DOHH2 (cell line): ENCODE data around the gene LRMDA.

Experiments used
- H3F3A ChIP-seq: fragments of 200-600 bp; sonication (generic), shearing (Covaris generic); 2 replicates; pipeline ENCODE4 v1.6.0; 2016; ENCODE audit warnings: antibody characterized with exemption, mild to moderate bottlenecking; ENCODE audit not compliant: control insufficient read depth, insufficient read depth
- H3K27ac ChIP-seq: fragments of 200-600 bp; sonication (generic); 2 replicates; pipeline ENCODE4 v1.5.1; 2014; ENCODE audit warnings: low read depth, mild to moderate bottlenecking, low read length, moderate library complexity
- H3K27me3 ChIP-seq: fragments of 200-600 bp; sonication (generic); 2 replicates; pipeline ENCODE4 v1.6.1; 2014; ENCODE audit warnings: mild to moderate bottlenecking, low read length, mixed read lengths; ENCODE audit not compliant: control insufficient read depth
- H3K36me3 ChIP-seq: fragments of 200-600 bp; sonication (generic); 2 replicates; pipeline ENCODE4 v1.6.1; 2014; ENCODE audit warnings: mild to moderate bottlenecking, low read length, moderate library complexity, mixed read lengths; ENCODE audit not compliant: control insufficient read depth
- H3K4me1 ChIP-seq: fragments of 200-600 bp; sonication (generic); 2 replicates; pipeline ENCODE4 v1.6.1; 2014; ENCODE audit warnings: mild to moderate bottlenecking, low read length, mixed read lengths; ENCODE audit not compliant: control insufficient read depth
- H3K4me2 ChIP-seq: fragments of 200-600 bp; sonication (generic); 2 replicates; pipeline ENCODE4 v1.6.0; 2014; ENCODE audit warnings: mild to moderate bottlenecking, low read length, moderate library complexity
- H3K4me3 ChIP-seq: fragments of 200-600 bp; sonication (generic); 2 replicates; pipeline ENCODE4 v1.5.1; 2014; ENCODE audit warnings: mild to moderate bottlenecking, low read length, mixed read lengths
- H3K79me2 ChIP-seq: fragments of 200-600 bp; sonication (generic); 2 replicates; pipeline ENCODE4 v1.6.1; 2014; ENCODE audit warnings: mild to moderate bottlenecking, low read length, mixed read lengths; ENCODE audit not compliant: control insufficient read depth
- H3K9me2 ChIP-seq: fragments of 200-600 bp; sonication (generic); replicated peaks from 2 replicates; pipeline ENCODE4 v1.6.1; 2014; ENCODE audit warnings: mild to moderate bottlenecking, low read length, mixed read lengths; ENCODE audit not compliant: control insufficient read depth
- H3K9me3 ChIP-seq: fragments of 200-600 bp; sonication (generic); 2 replicates; pipeline ENCODE4 v1.6.1; 2014; ENCODE audit warnings: antibody characterized with exemption, low read length, mixed read lengths; ENCODE audit not compliant: control insufficient read depth, insufficient read depth
- H4K20me1 ChIP-seq: fragments of 200-600 bp; sonication (generic); 2 replicates; pipeline ENCODE4 v1.6.0; 2014; ENCODE audit warnings: low read depth, mild to moderate bottlenecking, antibody characterized with exemption, low read length, moderate library complexity; ENCODE audit not compliant: control insufficient read depth, insufficient read depth
- EZH2phosphoT487 ChIP-seq: fragments of 200-600 bp; sonication (generic); IDR thresholded peaks from 2 replicates; pipeline ENCODE4 v1.6.1; 2017; ENCODE audit warnings: borderline replicate concordance, mild to moderate bottlenecking, antibody characterized with exemption, low read length, moderate library complexity, mixed read lengths
- TF ChIP-seq, protein P1 (sequence below): fragments of 200-600 bp; sonication (generic); IDR thresholded peaks from one replicate; pipeline ENCODE4 v1.5.1; 2014; ENCODE audit warnings: antibody characterized with exemption, mild to moderate bottlenecking, low read depth, low read length; ENCODE audit not compliant: poor library complexity, severe bottlenecking

LRMDA gene

DNA sequence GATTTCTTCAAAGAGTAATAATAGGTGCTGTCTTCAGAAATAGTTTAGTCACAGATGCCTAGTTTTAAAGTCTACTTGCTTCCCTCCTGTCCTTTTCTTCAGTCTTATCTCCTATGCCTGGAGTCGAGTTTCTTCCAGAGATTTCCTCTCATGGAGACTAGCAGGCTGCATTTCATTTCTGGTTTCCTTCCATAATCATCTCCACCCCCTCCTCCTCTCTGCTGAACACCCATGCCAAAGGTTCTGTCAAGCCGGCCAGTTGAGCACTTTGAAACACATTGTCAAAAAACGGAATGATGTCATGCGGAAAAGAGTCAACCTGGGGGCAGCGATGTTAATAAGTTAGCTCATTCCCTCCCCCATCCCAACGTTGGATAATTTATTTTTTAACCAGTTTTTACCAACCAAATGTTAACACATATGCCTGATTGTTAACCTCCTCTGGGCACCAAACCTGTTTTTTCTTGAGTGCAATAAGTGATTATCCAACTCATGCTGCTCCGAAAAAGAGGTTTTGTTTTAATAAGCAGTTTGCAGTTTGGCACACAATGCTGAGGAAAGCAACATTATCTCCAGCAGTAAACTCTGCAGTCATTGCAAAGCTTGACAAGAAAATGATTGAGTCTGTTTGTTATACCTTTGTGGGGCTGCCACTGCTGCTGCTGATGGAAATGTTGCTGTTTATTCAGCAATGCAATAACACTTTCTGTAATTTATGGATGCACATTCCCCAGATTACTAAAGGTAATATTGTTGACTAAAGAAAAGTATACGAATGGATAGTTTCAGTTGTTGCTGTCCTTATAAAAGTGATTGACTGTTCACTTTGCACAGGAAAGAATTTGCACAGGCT, 161.6 kb downstream of the LRMDA start:
- H3K36me3 ChIP-seq: no peaks in the 10 kb centered on the region
- no peak overlapping the region for H3K4me2 ChIP-seq
- H4K20me1 ChIP-seq: no peaks in the 10 kb centered on the region
- H3K4me3 ChIP-seq: no peak overlapping the region
- no peaks in the 10 kb centered on the region for H3K4me1 ChIP-seq
- no peak overlapping the region for H3K27ac ChIP-seq
- no peak for TF ChIP-seq EZH2phosphoT487
- TF ChIP-seq, protein P1, sequence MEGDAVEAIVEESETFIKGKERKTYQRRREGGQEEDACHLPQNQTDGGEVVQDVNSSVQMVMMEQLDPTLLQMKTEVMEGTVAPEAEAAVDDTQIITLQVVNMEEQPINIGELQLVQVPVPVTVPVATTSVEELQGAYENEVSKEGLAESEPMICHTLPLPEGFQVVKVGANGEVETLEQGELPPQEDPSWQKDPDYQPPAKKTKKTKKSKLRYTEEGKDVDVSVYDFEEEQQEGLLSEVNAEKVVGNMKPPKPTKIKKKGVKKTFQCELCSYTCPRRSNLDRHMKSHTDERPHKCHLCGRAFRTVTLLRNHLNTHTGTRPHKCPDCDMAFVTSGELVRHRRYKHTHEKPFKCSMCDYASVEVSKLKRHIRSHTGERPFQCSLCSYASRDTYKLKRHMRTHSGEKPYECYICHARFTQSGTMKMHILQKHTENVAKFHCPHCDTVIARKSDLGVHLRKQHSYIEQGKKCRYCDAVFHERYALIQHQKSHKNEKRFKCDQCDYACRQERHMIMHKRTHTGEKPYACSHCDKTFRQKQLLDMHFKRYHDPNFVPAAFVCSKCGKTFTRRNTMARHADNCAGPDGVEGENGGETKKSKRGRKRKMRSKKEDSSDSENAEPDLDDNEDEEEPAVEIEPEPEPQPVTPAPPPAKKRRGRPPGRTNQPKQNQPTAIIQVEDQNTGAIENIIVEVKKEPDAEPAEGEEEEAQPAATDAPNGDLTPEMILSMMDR: no peak
- H3K79me2 ChIP-seq: no peaks in the 10 kb centered on the region
- no peaks in the 10 kb centered on the region for H3K27me3 ChIP-seq
- no peaks in the 10 kb centered on the region for H3K9me3 ChIP-seq
- no peaks in the 10 kb centered on the region for H3F3A ChIP-seq
- no peaks in the 10 kb centered on the region for H3K9me2 ChIP-seq

DNA sequence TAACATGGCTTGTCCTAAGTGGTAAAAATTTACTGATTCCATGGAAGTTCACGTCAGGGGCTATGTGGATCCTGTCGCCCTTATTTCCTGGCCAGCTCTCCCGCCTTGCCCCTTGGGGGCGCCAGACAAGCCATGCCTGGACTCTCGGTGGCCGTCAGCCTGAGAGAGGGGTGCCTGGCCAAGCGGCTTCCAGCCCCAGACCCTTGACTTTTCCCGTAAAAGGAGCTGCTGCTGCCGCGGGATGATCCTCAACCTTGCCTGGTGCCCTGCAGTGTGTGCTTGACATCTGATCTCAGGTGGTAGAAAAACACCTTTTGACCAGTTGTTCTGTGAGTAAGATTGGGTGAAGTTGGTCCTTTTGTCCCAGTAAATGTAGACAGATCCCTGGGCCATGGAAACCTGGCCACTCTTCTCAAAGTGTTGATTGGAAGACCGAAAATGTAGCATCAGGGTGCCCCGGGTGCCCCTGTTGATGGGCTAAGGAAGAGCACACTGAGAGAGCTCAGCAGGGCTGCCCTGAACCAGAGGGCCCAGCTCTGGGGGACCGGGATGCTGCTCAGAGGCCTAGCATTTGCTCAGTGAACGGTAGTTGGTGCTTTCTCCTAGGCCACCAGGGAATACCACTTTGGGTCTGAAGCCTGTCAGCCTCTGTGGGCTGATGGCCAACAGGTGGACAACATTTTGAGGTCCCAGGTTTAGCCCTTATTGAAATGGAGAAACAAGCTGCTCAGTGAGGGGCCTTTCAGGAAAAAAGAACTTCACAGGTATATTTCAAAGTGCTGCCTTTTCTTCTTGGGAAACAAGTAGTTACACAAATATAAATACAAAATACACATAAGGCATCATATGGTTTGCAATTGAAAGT, 162.5 kb downstream of the LRMDA start:
- no peaks in the 10 kb centered on the region for H3K27me3 ChIP-seq
- H3K4me1 ChIP-seq: no peaks in the 10 kb centered on the region
- TF ChIP-seq EZH2phosphoT487: no peak
- TF ChIP-seq, protein P1: peak; percentile 37
- no peaks in the 10 kb centered on the region for H3K9me3 ChIP-seq
- H3F3A ChIP-seq: no peaks in the 10 kb centered on the region
- H4K20me1 ChIP-seq: no peaks in the 10 kb centered on the region
- no peak overlapping the region for H3K27ac ChIP-seq
- H3K4me2 ChIP-seq: no peak overlapping the region
- H3K36me3 ChIP-seq: no peaks in the 10 kb centered on the region
- H3K79me2 ChIP-seq: no peaks in the 10 kb centered on the region
- no peak overlapping the region for H3K4me3 ChIP-seq
- no peaks in the 10 kb centered on the region for H3K9me2 ChIP-seq

DNA sequence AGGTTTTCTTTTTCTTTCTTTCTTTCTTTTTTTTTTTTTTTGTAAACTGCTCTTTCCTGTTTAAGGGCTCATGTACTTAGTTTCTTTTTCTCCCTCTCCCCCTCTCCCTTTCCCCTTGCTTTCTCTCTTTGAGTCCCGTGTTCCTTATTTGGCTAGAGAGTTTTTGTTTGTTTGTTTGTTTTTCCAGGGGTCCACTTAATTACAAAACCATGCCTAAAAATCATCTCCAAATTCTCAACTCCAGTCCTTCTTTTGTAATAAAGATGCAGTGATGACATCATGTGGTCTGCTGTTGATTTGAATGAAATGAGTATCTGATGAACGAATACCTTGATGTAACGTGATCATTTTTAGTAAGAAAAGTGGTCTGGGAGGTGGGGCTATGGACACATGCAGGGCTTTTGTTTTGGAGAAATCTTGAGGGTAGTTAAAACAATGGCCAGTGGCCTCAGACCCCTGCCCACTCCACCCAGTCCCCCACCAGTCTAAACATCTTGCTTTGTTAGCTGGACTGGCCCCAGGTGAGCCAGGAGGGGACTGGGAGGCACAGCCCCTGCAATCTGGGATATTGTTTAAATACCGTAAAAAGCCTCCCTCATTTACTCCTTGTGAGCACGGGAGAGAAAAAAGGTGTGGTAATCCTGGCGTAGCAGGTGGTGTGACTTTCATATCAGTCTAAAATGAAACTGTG, 165.7 kb downstream of the LRMDA start:
- Histone ChIP-seq H3K4me2 (no peak overlapping the region), H3K27ac (no peak overlapping the region), H3K4me3 (no peak overlapping the region)

More for the DNA sequence above, 165.7 kb downstream of the LRMDA start:
- TF ChIP-seq, protein P1: no peak
- no peaks in the 10 kb centered on the region for H3K36me3 ChIP-seq
- H3F3A ChIP-seq: no peaks in the 10 kb centered on the region
- H3K4me1 ChIP-seq: no peaks in the 10 kb centered on the region
- H3K9me3 ChIP-seq: no peaks in the 10 kb centered on the region
- no peaks in the 10 kb centered on the region for H3K79me2 ChIP-seq
- H3K27me3 ChIP-seq: no peaks in the 10 kb centered on the region
- H4K20me1 ChIP-seq: no peaks in the 10 kb centered on the region
- no peaks in the 10 kb centered on the region for H3K9me2 ChIP-seq
